Sigmoid colon (tissue), 4 donors: ENCODE measurements around the gene BIRC6.

Experiments
- EP300 ChIP-seq, 4 donors: sonication (generic); formaldehyde crosslinking; IDR thresholded peaks; one replicate each; pipeline ENCODE4 v1.6.1; 2017; ENCODE audit warnings: antibody characterized with exemption in 4 of 4
- POLR2A ChIP-seq, 2 donors: fragments of 450-650 bp; IDR thresholded peaks; one replicate each; pipeline ENCODE4 v1.6.1; 2016; ENCODE audit warnings: antibody characterized with exemption in 2 of 2, mild to moderate bottlenecking in 2 of 2, moderate library complexity in 2 of 2
- POLR2AphosphoS5 ChIP-seq, 4 donors: sonication (generic); formaldehyde crosslinking; IDR thresholded peaks; one replicate each; pipeline ENCODE4 v1.6.1; 2017; ENCODE audit warnings: antibody characterized with exemption in 4 of 4
- TF ChIP-seq, protein P1 (sequence below), 4 experiments: fragments of 450-650 bp in 3 of 4; fragments of 200-600 bp in 1 of 4; IDR thresholded peaks; one replicate each; pipeline ENCODE4 v1.5.1; 2016 to 2019; ENCODE audit warnings: antibody characterized with exemption in 4 of 4, mild to moderate bottlenecking in 3 of 4, moderate library complexity in 2 of 4

- TF ChIP-seq POLR2A (IDR thresholded peaks at IDR 0.05) (no peak), POLR2AphosphoS5 (IDR thresholded peaks at IDR 0.05) (no peak), EP300 (IDR thresholded peaks at IDR 0.05) (no peak)
- TF ChIP-seq, protein P1, sequence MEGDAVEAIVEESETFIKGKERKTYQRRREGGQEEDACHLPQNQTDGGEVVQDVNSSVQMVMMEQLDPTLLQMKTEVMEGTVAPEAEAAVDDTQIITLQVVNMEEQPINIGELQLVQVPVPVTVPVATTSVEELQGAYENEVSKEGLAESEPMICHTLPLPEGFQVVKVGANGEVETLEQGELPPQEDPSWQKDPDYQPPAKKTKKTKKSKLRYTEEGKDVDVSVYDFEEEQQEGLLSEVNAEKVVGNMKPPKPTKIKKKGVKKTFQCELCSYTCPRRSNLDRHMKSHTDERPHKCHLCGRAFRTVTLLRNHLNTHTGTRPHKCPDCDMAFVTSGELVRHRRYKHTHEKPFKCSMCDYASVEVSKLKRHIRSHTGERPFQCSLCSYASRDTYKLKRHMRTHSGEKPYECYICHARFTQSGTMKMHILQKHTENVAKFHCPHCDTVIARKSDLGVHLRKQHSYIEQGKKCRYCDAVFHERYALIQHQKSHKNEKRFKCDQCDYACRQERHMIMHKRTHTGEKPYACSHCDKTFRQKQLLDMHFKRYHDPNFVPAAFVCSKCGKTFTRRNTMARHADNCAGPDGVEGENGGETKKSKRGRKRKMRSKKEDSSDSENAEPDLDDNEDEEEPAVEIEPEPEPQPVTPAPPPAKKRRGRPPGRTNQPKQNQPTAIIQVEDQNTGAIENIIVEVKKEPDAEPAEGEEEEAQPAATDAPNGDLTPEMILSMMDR (IDR thresholded peaks at IDR 0.05), result no peak
These were observed 307.0 kb downstream of the BIRC6 start for GRCh38 chr2:32663864-32664263.
